K562 (cell line): Measurements from ENCODE around the gene PIAS3. TPM values are rescaled to one million over a fixed set of nuclear protein-coding genes. Genes with fewer than 3 reads are reported as not detected.

ENCODE experiments used
- FIP1L1 ChIP-seq: fragments of 200-400 bp; formaldehyde crosslinking; IDR thresholded peaks from 2 replicates; pipeline ENCODE4 v1.6.1; 2018; ENCODE audit warnings: mild to moderate bottlenecking, low read depth, low read length; ENCODE audit not compliant: poor library complexity, severe bottlenecking
- HDAC3 ChIP-seq: fragments of 450-650 bp; IDR thresholded peaks from 2 replicates; pipeline ENCODE4 v1.6.1; 2018; ENCODE audit warnings: borderline replicate concordance, mild to moderate bottlenecking, moderate library complexity; ENCODE audit not compliant: partially characterized antibody
- HNRNPL ChIP-seq: fragments of 200-400 bp; formaldehyde crosslinking; IDR thresholded peaks from 2 replicates; pipeline ENCODE4 v1.6.1; 2017; ENCODE audit warnings: low read depth, mild to moderate bottlenecking, low read length
- KDM5B ChIP-seq: fragments of 200-600 bp; sonication (generic); IDR thresholded peaks from 2 replicates; pipeline ENCODE4 v1.6.1; 2012; ENCODE audit warnings: low read depth, mild to moderate bottlenecking, moderate library complexity, low read length, control low read depth, inconsistent platforms; ENCODE audit not compliant: insufficient replicate concordance
- MEF2A ChIP-seq: IDR thresholded peaks from 2 replicates; pipeline ENCODE4 v1.6.1; 2011; ENCODE audit warnings: low read depth, mild to moderate bottlenecking, low read length, moderate library complexity; ENCODE audit not compliant: control insufficient read depth
- NCOA4 ChIP-seq: fragments of 450-650 bp; IDR thresholded peaks from 2 replicates; pipeline ENCODE4 v1.6.1; 2018; ENCODE audit warnings: mild to moderate bottlenecking; ENCODE audit not compliant: partially characterized antibody
- PHF20 ChIP-seq: fragments of 450-650 bp; IDR thresholded peaks from 2 replicates; pipeline ENCODE4 v1.6.1; 2018; ENCODE audit not compliant: partially characterized antibody
- POLR2H ChIP-seq: IDR thresholded peaks from 2 replicates; pipeline ENCODE4 v1.6.1; 2016; ENCODE audit warnings: missing genetic modification characterization, low read depth, mild to moderate bottlenecking, control low read depth, missing compliant biosample characterization, moderate library complexity
- SETDB1 ChIP-seq: IDR thresholded peaks from one replicate; pipeline ENCODE4 v1.6.1; 2012; ENCODE audit warnings: low read length, control low read depth, inconsistent platforms
- polyA plus RNA-seq, 8 experiments: library from polyadenylated mRNA; depleted of rRNA in 4 of 8; stranded (reverse) in 5 of 8; unstranded in 3 of 8; fragments of >200 nt; fragmentation: Nextera tagmentation in 2 of 8; fragmentation: Illumina TruSeq in 1 of 8; extraction: Ambion mirVana in 2 of 8; extraction: Trizol in 1 of 8; gene quantifications; 2 replicates each; pipeline versions ENCODE4 v1.2.1 to v1.2.3, GENCODE V29; 2011 to 2014; ENCODE audit warnings: inconsistent platforms in 1 of 8, missing spikeins in 1 of 8
- total RNA-seq, 7 experiments: library from RNA; depleted of rRNA in 6 of 7; stranded (reverse); fragments of >200 nt in 6 of 7; fragmentation: Illumina TruSeq in 2 of 7; extraction: Trizol in 2 of 7; gene quantifications; 2 replicates each; pipeline versions ENCODE4 v1.2.1 to v1.2.3, GENCODE V29; 2011 to 2021; ENCODE audit warnings: low replicate concordance in 1 of 7
- TF ChIP-seq, protein P1 (sequence below): fragments of 450-650 bp; formaldehyde crosslinking; IDR thresholded peaks from 2 replicates; pipeline ENCODE4 v1.4.0; 2022; ENCODE audit warnings: mild to moderate bottlenecking, moderate library complexity
- TF ChIP-seq, protein P2 (sequence below): fragments of 450-650 bp; IDR thresholded peaks from 2 replicates; pipeline ENCODE4 v1.6.1; 2016; ENCODE audit warnings: low read depth
- TF ChIP-seq, protein P3 (sequence below): sonication (generic); formaldehyde crosslinking; IDR thresholded peaks from 2 replicates; pipeline ENCODE4 v1.8.0; 2022; ENCODE audit warnings: mild to moderate bottlenecking, missing genetic modification reagents
- TF ChIP-seq, protein P4 (sequence below): fragments of 250-450 bp; sonication (Bioruptor Pico); IDR thresholded peaks from 2 replicates; pipeline ENCODE4 v1.8.0; 2022; ENCODE audit warnings: moderate library complexity, mild to moderate bottlenecking, inconsistent platforms

The PIAS3 gene
- total and polyA plus RNA-seq, 9 of the 15 experiments (the other 6 are each of a cell fraction or from before 2014, with no cell fraction given), result 1.1 to 25.6 (median 7.9) TPM

DNA sequence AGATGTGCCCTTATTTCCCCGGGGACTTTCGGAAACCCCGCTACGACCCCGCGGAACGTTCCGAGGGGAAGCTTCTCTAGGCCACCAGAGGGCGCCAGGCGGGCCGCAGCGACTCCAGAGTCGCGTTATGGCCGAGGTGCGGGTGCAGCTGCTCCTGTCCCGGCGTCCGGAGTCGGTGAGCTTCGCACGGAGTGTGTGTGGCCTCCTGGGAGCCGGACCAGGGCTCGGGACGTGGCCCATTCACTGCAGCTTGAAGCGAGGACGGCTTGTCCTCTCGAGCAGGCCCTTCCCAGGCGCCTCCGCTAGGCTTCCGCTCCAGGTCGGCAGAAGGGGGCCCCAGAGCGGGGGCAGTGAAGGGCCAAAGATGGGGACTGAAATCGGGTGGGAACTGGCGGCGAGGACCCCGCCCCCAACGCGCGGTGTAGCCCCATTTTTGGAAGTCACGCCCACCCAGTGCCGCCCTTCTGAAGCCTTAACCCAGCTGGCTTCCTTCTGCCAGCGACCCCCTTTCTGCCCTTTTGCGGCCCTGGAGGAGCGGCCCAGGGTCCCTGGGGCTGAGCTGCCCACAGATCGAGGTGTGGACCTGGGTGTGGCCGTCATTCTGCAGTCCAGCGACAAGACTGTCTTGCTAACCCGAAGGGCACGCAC, 13.2 kb downstream of the PIAS3 start, which contains the start of gene NUDT17 (continued):
- TF ChIP-seq FIP1L1, result peak; percentile 94
- TF ChIP-seq POLR2H (tag), result 0 out of 2 replicates have a peak, but pooled peaks have one; percentile 48
- TF ChIP-seq, protein P1, sequence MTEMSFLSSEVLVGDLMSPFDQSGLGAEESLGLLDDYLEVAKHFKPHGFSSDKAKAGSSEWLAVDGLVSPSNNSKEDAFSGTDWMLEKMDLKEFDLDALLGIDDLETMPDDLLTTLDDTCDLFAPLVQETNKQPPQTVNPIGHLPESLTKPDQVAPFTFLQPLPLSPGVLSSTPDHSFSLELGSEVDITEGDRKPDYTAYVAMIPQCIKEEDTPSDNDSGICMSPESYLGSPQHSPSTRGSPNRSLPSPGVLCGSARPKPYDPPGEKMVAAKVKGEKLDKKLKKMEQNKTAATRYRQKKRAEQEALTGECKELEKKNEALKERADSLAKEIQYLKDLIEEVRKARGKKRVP (CRISPR knock-in tag), result peak; percentile 24; the same call in 1 of the 2 replicates
- TF ChIP-seq SETDB1, result no peak
- peak; percentile 64 for TF ChIP-seq PHF20
- TF ChIP-seq, protein P2, sequence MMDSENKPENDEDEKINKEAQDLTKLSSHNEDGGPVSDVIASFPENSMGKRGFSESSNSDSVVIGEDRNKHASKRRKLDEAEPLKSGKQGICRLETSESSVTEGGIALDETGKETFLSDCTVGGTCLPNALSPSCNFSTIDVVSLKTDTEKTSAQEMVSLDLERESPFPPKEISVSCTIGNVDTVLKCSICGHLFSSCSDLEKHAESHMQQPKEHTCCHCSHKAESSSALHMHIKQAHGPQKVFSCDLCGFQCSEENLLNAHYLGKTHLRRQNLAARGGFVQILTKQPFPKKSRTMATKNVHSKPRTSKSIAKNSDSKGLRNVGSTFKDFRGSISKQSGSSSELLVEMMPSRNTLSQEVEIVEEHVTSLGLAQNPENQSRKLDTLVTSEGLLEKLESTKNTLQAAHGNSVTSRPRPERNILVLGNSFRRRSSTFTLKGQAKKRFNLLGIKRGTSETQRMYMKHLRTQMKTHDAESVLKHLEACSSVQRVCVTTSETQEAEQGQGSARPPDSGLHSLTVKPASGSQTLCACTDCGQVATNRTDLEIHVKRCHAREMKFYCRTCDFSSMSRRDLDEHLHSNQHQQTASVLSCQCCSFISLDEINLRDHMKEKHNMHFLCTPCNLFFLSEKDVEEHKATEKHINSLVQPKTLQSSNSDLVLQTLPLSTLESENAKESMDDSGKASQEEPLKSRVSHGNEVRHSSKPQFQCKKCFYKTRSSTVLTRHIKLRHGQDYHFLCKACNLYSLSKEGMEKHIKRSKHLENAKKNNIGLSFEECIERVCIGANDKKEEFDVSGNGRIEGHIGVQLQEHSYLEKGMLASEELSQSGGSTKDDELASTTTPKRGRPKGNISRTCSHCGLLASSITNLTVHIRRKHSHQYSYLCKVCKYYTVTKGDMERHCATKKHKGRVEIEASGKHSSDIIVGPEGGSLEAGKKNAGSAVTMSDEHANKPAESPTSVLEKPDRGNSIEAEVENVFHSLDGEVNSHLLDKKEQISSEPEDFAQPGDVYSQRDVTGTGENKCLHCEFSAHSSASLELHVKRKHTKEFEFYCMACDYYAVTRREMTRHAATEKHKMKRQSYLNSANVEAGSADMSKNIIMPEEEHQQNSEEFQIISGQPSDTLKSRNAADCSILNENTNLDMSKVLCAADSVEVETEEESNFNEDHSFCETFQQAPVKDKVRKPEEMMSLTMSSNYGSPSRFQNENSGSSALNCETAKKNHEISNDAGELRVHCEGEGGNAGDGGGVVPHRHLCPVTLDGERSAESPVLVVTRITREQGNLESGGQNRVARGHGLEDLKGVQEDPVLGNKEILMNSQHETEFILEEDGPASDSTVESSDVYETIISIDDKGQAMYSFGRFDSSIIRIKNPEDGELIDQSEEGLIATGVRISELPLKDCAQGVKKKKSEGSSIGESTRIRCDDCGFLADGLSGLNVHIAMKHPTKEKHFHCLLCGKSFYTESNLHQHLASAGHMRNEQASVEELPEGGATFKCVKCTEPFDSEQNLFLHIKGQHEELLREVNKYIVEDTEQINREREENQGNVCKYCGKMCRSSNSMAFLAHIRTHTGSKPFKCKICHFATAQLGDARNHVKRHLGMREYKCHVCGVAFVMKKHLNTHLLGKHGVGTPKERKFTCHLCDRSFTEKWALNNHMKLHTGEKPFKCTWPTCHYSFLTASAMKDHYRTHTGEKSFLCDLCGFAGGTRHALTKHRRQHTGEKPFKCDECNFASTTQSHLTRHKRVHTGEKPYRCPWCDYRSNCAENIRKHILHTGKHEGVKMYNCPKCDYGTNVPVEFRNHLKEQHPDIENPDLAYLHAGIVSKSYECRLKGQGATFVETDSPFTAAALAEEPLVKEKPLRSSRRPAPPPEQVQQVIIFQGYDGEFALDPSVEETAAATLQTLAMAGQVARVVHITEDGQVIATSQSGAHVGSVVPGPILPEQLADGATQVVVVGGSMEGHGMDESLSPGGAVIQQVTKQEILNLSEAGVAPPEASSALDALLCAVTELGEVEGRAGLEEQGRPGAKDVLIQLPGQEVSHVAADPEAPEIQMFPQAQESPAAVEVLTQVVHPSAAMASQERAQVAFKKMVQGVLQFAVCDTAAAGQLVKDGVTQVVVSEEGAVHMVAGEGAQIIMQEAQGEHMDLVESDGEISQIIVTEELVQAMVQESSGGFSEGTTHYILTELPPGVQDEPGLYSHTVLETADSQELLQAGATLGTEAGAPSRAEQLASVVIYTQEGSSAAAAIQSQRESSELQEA, result no peak
- no peak for TF ChIP-seq HNRNPL
- TF ChIP-seq MEF2A, result no peak
- TF ChIP-seq HDAC3, result no peak
- TF ChIP-seq, protein P3, sequence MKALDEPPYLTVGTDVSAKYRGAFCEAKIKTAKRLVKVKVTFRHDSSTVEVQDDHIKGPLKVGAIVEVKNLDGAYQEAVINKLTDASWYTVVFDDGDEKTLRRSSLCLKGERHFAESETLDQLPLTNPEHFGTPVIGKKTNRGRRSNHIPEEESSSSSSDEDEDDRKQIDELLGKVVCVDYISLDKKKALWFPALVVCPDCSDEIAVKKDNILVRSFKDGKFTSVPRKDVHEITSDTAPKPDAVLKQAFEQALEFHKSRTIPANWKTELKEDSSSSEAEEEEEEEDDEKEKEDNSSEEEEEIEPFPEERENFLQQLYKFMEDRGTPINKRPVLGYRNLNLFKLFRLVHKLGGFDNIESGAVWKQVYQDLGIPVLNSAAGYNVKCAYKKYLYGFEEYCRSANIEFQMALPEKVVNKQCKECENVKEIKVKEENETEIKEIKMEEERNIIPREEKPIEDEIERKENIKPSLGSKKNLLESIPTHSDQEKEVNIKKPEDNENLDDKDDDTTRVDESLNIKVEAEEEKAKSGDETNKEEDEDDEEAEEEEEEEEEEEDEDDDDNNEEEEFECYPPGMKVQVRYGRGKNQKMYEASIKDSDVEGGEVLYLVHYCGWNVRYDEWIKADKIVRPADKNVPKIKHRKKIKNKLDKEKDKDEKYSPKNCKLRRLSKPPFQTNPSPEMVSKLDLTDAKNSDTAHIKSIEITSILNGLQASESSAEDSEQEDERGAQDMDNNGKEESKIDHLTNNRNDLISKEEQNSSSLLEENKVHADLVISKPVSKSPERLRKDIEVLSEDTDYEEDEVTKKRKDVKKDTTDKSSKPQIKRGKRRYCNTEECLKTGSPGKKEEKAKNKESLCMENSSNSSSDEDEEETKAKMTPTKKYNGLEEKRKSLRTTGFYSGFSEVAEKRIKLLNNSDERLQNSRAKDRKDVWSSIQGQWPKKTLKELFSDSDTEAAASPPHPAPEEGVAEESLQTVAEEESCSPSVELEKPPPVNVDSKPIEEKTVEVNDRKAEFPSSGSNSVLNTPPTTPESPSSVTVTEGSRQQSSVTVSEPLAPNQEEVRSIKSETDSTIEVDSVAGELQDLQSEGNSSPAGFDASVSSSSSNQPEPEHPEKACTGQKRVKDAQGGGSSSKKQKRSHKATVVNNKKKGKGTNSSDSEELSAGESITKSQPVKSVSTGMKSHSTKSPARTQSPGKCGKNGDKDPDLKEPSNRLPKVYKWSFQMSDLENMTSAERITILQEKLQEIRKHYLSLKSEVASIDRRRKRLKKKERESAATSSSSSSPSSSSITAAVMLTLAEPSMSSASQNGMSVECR (CRISPR knock-in tag), result peak; percentile 73
- TF ChIP-seq KDM5B, result peak; percentile 77
- TF ChIP-seq, protein P4, sequence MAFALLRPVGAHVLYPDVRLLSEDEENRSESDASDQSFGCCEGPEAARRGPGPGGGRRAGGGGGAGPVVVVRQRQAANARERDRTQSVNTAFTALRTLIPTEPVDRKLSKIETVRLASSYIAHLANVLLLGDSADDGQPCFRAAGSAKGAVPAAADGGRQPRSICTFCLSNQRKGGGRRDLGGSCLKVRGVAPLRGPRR (CRISPR knock-in tag), result no peak
- no peak for TF ChIP-seq NCOA4
